WTC11 (cell line): ENCODE data around the gene NAALADL2.

ENCODE experiments used
- TF ChIP-seq, protein P1 (sequence below): fragments of 250-450 bp; sonication (Bioruptor Pico); conservative IDR thresholded peaks from 2 replicates; pipeline ENCODE4 v1.9.0; 2021; ENCODE audit warnings: mild to moderate bottlenecking
- TF ChIP-seq, protein P2 (sequence below): sonication (generic); formaldehyde crosslinking; conservative IDR thresholded peaks from 2 replicates; pipeline ENCODE4 v1.8.1; 2023; ENCODE audit warnings: mild to moderate bottlenecking, low read depth, missing genetic modification reagents, moderate library complexity

DNA sequence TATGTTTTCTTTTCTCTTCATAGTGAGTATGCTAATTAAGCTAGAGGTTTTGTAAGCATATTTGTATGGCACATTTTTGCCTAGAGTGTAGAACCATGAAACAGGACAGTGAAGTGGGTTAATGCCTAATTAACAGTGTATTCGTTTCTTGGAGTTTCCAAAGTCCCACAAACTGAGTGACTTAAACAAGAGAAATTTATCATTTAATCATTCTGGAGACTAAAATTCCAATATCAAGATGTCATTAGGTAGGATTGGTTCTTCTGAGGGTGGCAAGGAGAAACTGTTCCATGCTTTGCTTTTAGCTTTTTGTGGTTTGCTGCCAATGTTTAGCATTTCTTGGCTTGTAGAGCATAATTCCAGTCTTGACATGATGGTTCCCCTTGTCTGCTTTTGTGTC, 734.2 kb downstream of the NAALADL2 start:
- TF ChIP-seq, protein P1, sequence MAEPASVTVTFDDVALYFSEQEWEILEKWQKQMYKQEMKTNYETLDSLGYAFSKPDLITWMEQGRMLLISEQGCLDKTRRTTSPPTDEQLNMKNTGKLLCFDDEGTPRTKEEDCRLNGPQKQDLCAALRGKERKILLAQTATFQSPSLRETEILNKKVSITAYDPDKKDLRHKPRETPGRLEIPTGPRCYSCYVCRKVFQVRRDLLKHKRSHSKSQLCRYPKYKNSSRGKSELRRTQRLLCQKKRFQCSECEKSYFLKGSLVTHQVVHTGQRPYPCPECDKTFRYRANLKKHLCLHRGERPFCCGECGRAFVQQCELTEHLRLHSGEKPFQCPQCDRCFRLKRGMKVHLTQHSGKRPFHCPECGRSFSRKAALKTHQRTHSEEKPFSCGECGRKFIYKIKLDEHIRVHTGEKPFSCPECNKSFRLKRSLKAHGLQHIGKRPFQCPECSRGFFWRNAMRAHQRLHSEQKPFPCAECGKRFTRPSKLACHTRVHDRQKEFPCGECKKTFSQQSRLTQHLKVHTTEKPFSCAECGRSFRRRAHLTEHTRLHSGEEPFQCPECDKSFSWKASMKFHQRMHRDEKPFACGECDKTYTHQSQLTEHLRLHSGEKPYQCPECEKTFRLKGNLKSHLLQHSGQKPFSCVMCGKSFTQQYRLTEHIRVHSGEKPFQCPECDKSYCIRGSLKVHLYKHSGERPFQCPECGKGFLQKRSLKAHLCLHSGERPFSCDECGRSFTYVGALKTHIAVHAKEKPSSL (CRISPR knock-in tag) = no peak
- TF ChIP-seq, protein P2, sequence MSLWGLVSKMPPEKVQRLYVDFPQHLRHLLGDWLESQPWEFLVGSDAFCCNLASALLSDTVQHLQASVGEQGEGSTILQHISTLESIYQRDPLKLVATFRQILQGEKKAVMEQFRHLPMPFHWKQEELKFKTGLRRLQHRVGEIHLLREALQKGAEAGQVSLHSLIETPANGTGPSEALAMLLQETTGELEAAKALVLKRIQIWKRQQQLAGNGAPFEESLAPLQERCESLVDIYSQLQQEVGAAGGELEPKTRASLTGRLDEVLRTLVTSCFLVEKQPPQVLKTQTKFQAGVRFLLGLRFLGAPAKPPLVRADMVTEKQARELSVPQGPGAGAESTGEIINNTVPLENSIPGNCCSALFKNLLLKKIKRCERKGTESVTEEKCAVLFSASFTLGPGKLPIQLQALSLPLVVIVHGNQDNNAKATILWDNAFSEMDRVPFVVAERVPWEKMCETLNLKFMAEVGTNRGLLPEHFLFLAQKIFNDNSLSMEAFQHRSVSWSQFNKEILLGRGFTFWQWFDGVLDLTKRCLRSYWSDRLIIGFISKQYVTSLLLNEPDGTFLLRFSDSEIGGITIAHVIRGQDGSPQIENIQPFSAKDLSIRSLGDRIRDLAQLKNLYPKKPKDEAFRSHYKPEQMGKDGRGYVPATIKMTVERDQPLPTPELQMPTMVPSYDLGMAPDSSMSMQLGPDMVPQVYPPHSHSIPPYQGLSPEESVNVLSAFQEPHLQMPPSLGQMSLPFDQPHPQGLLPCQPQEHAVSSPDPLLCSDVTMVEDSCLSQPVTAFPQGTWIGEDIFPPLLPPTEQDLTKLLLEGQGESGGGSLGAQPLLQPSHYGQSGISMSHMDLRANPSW (CRISPR knock-in tag) = no peak
